ENCODE data around the gene DMWD. TPM values are rescaled to one million over a fixed set of nuclear protein-coding genes. Genes with fewer than 3 reads are reported as not detected.

Gene DMWD
- total RNA-seq, 1 experiment from 2014 or later = 37.8 TPM

DNA sequence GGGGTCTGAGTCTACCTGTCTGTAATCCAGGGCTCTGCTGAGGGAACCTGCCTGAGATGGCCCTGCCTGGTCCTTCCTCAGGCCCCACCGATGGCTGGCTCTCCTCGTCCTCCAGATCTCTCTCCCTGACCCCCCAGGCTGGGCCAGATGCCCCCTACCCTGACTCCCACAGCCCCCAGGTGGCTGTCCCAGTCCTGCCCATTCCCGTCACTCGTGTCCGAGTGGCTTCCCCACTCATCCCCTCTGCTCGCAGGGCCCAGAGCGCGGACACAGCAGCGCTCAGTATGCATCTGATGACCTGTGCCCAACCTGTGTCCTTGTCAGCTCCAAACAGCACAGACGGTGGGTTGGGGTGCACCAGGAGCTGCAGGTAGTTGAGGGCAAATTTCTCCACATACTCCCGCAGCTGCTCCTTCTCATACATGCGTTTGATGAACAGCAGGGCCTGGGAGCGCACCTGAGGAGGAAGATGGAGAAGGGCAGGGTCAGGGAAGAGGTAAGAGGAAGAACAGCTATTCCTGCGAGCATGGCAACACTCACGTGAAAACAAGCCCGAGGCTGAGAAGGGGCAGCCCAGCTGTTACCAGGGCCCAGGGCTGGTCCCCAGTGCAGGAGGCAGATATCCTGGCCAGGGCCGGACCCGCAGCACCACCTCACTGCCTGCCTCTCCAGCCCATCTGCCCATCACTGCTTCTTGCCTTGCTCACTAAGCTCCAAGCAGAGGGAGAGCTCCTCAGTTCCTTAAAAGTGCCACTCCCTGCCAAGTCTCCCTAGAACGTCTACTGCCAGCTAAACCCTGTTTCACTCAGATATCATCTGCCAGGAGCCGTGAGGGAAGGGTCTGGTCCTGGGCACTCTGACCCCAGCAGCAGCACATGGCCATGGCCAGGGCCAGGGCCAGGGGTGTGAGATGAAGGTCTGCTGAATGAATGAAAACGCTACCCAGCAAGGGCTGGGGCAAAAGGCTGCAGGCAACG is 33.6 kb upstream of the DMWD start:
- Histone ChIP-seq H3K9me3 (ENCODE audit: low read length) (no peaks in the 10 kb centered on the region), H3K9ac (ENCODE audit: low read length) (no peak overlapping the region), H3K27ac (ENCODE audit: low read length) (no peak overlapping the region), H2AFZ (ENCODE audit: low read length) (no peak overlapping the region), H3K79me2 (ENCODE audit: low read length) (no peaks in the 10 kb centered on the region), H4K20me1 (ENCODE audit: insufficient read depth, low read depth, low read length) (no peaks in the 10 kb centered on the region), H3K27me3 (ENCODE audit: low read length) (no peaks in the 10 kb centered on the region), H3K4me3 (ENCODE audit: low read length) (no peak overlapping the region), H3K4me2 (ENCODE audit: low read depth, low read length, poor library complexity, severe bottlenecking) (no peak overlapping the region), H3K4me1 (ENCODE audit: low read length) (no peaks in the 10 kb centered on the region), H3K36me3 (ENCODE audit: insufficient read depth, low read length) (peaks cover 9% of the 10 kb centered on the region; the same call in 1 of the 2 replicates), H3K9me2 (replicated peaks; ENCODE audit: insufficient read depth, low read length) (no peaks in the 10 kb centered on the region)
- no peak for DNase-seq

DNA sequence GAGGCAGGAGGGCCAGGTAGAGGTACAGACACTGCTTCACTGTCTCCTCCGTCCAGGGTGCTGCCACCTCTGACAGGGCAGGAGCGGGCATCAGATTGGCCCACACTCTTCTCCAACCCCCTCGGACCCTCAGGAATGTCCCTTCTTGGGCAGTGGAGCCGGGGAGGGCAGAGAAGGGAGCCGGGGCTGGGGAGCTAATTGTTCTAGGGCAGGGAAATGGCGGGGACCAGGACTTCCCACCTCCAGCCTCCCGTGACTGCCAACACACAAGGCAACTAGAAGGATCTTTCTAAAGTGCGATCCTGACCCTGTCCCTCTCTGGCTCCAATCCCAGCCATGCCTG is 32.6 kb upstream of the DMWD start:
- no peak overlapping the region for H3K9ac ChIP-seq (ENCODE audit: low read length)

DNA sequence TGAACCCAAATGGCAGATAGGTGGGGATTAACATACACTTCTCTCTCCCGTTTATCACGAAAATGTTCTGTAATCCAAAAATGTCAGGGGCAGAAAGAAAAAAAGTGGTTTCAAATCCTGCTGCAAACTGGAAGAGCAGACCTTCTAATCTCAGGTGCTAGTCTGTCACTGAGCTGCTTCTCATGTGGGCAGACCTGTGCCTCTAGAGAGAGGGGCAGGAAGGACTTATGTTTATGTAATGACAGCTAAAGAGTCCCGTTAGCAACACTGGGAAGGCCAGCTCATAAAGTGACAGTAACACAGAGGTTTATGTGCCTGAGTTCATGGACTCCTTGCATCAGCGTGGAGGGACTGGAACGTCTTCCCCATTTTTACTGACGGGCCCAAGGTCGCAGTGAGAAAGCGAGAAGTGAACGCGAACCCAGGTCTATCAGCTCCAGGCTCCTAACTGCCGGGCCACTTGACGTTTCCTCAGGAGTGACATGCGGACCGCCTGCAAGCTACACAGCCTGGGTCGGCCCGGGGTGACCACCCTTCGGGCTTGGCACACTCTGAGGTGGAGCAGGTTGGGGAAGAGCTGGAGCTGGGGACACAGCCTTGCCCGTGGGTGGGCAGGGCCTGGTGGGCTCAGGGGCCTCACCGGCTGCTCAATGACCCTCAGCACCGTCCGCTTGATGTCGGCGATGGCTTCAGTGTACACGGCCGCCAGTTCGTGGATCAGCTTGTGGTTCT is 32.1 kb upstream of the DMWD start:
- no peak overlapping the region for H3K4me3 ChIP-seq (ENCODE audit: low read length)
- no peaks in the 10 kb centered on the region for H3K4me1 ChIP-seq (ENCODE audit: low read length)
- no peaks in the 10 kb centered on the region for H4K20me1 ChIP-seq (ENCODE audit: insufficient read depth, low read depth, low read length)
- no peak overlapping the region for H3K4me2 ChIP-seq (ENCODE audit: low read depth, low read length, poor library complexity, severe bottlenecking)
- H2AFZ ChIP-seq (ENCODE audit: low read length) = no peak overlapping the region
- no peaks in the 10 kb centered on the region for H3K79me2 ChIP-seq (ENCODE audit: low read length)
- no peak overlapping the region for H3K9ac ChIP-seq (ENCODE audit: low read length)
- no peak overlapping the region for H3K27ac ChIP-seq (ENCODE audit: low read length)
- H3K9me3 ChIP-seq (ENCODE audit: low read length) = no peaks in the 10 kb centered on the region
- no peaks in the 10 kb centered on the region for H3K9me2 ChIP-seq (replicated peaks; ENCODE audit: insufficient read depth, low read length)
- no peak for DNase-seq
- H3K27me3 ChIP-seq (ENCODE audit: low read length) = no peaks in the 10 kb centered on the region
- H3K36me3 ChIP-seq (ENCODE audit: insufficient read depth, low read length) = peaks cover 5% of the 10 kb centered on the region; the same call in 1 of the 2 replicates

More for the DNA sequence above, 32.6 kb upstream of the DMWD start:
- Histone ChIP-seq H3K9me3 (ENCODE audit: low read length) (no peaks in the 10 kb centered on the region), H3K4me2 (ENCODE audit: low read depth, low read length, poor library complexity, severe bottlenecking) (no peak overlapping the region), H3K79me2 (ENCODE audit: low read length) (no peaks in the 10 kb centered on the region), H3K4me3 (ENCODE audit: low read length) (no peak overlapping the region), H3K36me3 (ENCODE audit: insufficient read depth, low read length) (peaks cover 8% of the 10 kb centered on the region; the same call in 1 of the 2 replicates), H3K27ac (ENCODE audit: low read length) (no peak overlapping the region), H4K20me1 (ENCODE audit: insufficient read depth, low read depth, low read length) (no peaks in the 10 kb centered on the region), H2AFZ (ENCODE audit: low read length) (no peak overlapping the region), H3K27me3 (ENCODE audit: low read length) (no peaks in the 10 kb centered on the region), H3K9me2 (replicated peaks; ENCODE audit: insufficient read depth, low read length) (no peaks in the 10 kb centered on the region), H3K4me1 (ENCODE audit: low read length) (no peaks in the 10 kb centered on the region)
- no peak for DNase-seq

DNA sequence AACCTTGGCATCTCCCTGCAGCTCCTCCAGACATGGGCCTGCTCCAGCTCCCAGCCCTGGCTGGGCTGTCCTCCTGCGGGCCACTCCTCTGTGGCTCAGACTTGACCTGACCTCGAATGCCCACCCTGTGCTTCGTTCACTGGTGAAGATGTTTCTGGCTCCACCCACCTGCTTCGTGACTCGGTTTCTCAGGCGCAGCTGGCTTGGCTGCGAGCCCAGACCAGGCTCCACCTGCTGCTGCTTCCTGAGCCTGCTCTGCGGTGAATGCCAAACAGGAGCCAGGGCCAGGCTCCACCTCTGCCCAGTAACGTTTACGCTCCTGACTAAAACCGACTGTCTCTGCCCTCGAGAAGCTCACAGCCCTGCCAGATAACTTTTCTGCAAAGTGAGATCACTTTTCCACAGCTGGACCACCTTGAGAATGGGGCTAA is 31.4 kb upstream of the DMWD start:
- H3K27ac ChIP-seq (ENCODE audit: low read length) = no peak overlapping the region
- no peak overlapping the region for H3K4me2 ChIP-seq (ENCODE audit: low read depth, low read length, poor library complexity, severe bottlenecking)
- H4K20me1 ChIP-seq (ENCODE audit: insufficient read depth, low read depth, low read length) = no peaks in the 10 kb centered on the region
- H3K9me2 ChIP-seq (replicated peaks; ENCODE audit: insufficient read depth, low read length) = no peaks in the 10 kb centered on the region
- H3K27me3 ChIP-seq (ENCODE audit: low read length) = no peaks in the 10 kb centered on the region
- no peak overlapping the region for H2AFZ ChIP-seq (ENCODE audit: low read length)
- no peaks in the 10 kb centered on the region for H3K79me2 ChIP-seq (ENCODE audit: low read length)
- H3K9ac ChIP-seq (ENCODE audit: low read length) = no peak overlapping the region
- no peaks in the 10 kb centered on the region for H3K4me1 ChIP-seq (ENCODE audit: low read length)
- no peaks in the 10 kb centered on the region for H3K9me3 ChIP-seq (ENCODE audit: low read length)
- H3K36me3 ChIP-seq (ENCODE audit: insufficient read depth, low read length) = peaks cover 5% of the 10 kb centered on the region; the same call in 1 of the 2 replicates
- DNase-seq = no peak
- no peak overlapping the region for H3K4me3 ChIP-seq (ENCODE audit: low read length)

DNA sequence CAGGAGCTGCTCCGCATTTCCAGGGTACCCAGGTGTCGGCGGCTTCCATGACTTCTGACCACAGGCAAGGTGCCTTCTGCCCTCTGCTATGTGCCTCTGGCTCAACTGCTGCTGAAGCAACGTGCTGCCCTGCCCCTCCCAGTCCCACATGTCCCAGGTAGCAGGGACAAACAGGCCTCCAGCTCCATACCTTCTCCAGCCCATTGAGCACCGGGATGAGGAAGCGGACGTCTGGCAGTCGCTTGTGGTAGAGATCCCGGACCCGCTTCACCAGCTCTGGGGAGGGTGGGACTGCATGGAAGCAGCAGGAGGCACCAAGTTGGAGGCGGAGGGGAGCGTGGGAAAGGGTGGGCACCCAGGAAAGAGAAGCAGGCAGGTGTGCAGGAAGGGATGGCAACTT is 30.5 kb upstream of the DMWD start:
- Histone ChIP-seq H2AFZ (ENCODE audit: low read length) (no peak overlapping the region), H4K20me1 (ENCODE audit: insufficient read depth, low read depth, low read length) (no peaks in the 10 kb centered on the region), H3K4me1 (ENCODE audit: low read length) (no peaks in the 10 kb centered on the region), H3K9me3 (ENCODE audit: low read length) (no peaks in the 10 kb centered on the region), H3K9ac (ENCODE audit: low read length) (no peak overlapping the region), H3K9me2 (replicated peaks; ENCODE audit: insufficient read depth, low read length) (no peaks in the 10 kb centered on the region), H3K36me3 (ENCODE audit: insufficient read depth, low read length) (peaks cover 5% of the 10 kb centered on the region; the same call in 1 of the 2 replicates), H3K27me3 (ENCODE audit: low read length) (no peaks in the 10 kb centered on the region), H3K4me2 (ENCODE audit: low read depth, low read length, poor library complexity, severe bottlenecking) (no peak overlapping the region), H3K27ac (ENCODE audit: low read length) (no peak overlapping the region), H3K4me3 (ENCODE audit: low read length) (no peak overlapping the region), H3K79me2 (ENCODE audit: low read length) (no peaks in the 10 kb centered on the region)
- no peak for DNase-seq

DNA sequence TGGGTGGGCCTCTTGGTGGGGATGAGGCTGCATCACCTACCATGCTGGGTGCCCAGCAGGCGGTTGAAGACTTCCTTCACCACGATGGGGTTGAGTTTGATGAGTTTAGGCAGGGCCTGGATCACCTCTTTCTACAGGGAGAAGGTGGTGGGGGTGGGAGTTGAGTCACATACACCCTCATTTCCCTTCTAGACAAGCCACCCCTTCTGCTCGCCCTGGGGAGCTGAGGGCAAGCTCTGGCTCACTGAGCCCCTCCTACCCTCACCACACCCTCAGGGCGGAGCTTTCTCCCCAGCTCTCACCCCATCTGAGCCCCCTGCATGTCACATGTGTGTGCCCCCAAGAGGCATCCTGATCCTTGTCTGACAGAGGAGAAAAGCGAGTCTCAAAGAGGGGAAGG is 30.1 kb upstream of the DMWD start:
- H3K27me3 ChIP-seq (ENCODE audit: low read length) = no peaks in the 10 kb centered on the region
- no peak overlapping the region for H3K4me3 ChIP-seq (ENCODE audit: low read length)
- no peak overlapping the region for H3K9ac ChIP-seq (ENCODE audit: low read length)
- no peak overlapping the region for H3K27ac ChIP-seq (ENCODE audit: low read length)
- H3K36me3 ChIP-seq (ENCODE audit: insufficient read depth, low read length) = peaks cover 5% of the 10 kb centered on the region; the same call in 1 of the 2 replicates
- no peak overlapping the region for H2AFZ ChIP-seq (ENCODE audit: low read length)
- no peaks in the 10 kb centered on the region for H3K79me2 ChIP-seq (ENCODE audit: low read length)
- no peaks in the 10 kb centered on the region for H3K4me1 ChIP-seq (ENCODE audit: low read length)
- no peak overlapping the region for H3K4me2 ChIP-seq (ENCODE audit: low read depth, low read length, poor library complexity, severe bottlenecking)
- no peaks in the 10 kb centered on the region for H4K20me1 ChIP-seq (ENCODE audit: insufficient read depth, low read depth, low read length)
- H3K9me3 ChIP-seq (ENCODE audit: low read length) = no peaks in the 10 kb centered on the region
- no peak for DNase-seq
- H3K9me2 ChIP-seq (replicated peaks; ENCODE audit: insufficient read depth, low read length) = no peaks in the 10 kb centered on the region

DNA sequence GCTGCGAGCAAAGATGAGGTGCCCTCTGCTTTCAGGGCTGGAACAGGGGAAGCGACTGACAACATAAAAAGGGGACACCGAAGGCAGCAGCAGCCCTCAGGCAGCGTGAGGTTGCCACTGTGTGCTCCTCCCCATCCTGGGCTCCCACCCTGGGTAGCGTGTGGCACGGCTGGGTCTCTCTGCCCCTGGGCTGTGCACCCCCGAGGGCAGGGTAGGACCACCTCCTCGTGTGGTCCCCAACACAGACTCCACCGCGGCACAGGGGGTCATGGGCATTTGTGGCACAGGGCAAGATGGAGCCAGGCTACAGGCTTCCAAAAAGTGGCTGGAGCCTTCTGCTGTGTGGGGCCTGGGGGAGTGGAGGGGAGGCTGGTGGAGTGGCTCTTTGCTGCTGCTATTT is 28.9 kb upstream of the DMWD start:
- no peak for DNase-seq
- Histone ChIP-seq H3K4me2 (ENCODE audit: low read depth, low read length, poor library complexity, severe bottlenecking) (no peak overlapping the region), H3K36me3 (ENCODE audit: insufficient read depth, low read length) (peaks cover 5% of the 10 kb centered on the region; the same call in 1 of the 2 replicates), H3K79me2 (ENCODE audit: low read length) (no peaks in the 10 kb centered on the region), H3K27me3 (ENCODE audit: low read length) (no peaks in the 10 kb centered on the region), H3K4me1 (ENCODE audit: low read length) (no peaks in the 10 kb centered on the region; the same call in 1 of the 2 replicates), H4K20me1 (ENCODE audit: insufficient read depth, low read depth, low read length) (no peaks in the 10 kb centered on the region), H3K9me3 (ENCODE audit: low read length) (no peaks in the 10 kb centered on the region), H3K27ac (ENCODE audit: low read length) (no peak overlapping the region), H3K4me3 (ENCODE audit: low read length) (no peak overlapping the region), H2AFZ (ENCODE audit: low read length) (no peak overlapping the region), H3K9me2 (replicated peaks; ENCODE audit: insufficient read depth, low read length) (no peaks in the 10 kb centered on the region), H3K9ac (ENCODE audit: low read length) (no peak overlapping the region)

GRCh38 chr19:45821103-45821521 is 28.5 kb upstream of the DMWD start:
- H3K27ac ChIP-seq (ENCODE audit: low read length) = no peak overlapping the region
- H3K79me2 ChIP-seq (ENCODE audit: low read length) = no peaks in the 10 kb centered on the region
- no peak overlapping the region for H3K4me2 ChIP-seq (ENCODE audit: low read depth, low read length, poor library complexity, severe bottlenecking)
- peaks cover 5% of the 10 kb centered on the region; the same call in 1 of the 2 replicates for H3K36me3 ChIP-seq (ENCODE audit: insufficient read depth, low read length)
- H3K9ac ChIP-seq (ENCODE audit: low read length) = no peak overlapping the region
- no peaks in the 10 kb centered on the region for H3K9me2 ChIP-seq (replicated peaks; ENCODE audit: insufficient read depth, low read length)
- no peak overlapping the region for H2AFZ ChIP-seq (ENCODE audit: low read length)
- H3K4me3 ChIP-seq (ENCODE audit: low read length) = no peak overlapping the region
- no peaks in the 10 kb centered on the region for H3K27me3 ChIP-seq (ENCODE audit: low read length)
- no peak for DNase-seq
- H4K20me1 ChIP-seq (ENCODE audit: insufficient read depth, low read depth, low read length) = no peaks in the 10 kb centered on the region
- H3K4me1 ChIP-seq (ENCODE audit: low read length) = no peaks in the 10 kb centered on the region; the same call in 1 of the 2 replicates
- no peaks in the 10 kb centered on the region for H3K9me3 ChIP-seq (ENCODE audit: low read length)
